ENCODE measurements around the gene FAAH.

The FAAH gene

GRCh38 chr1:46394872-46395465 lies 852 bp downstream of the FAAH start:
- H3K36me3 ChIP-seq (ENCODE audit: insufficient read depth, low read length), result no peaks in the 10 kb centered on the region
- H3K9ac ChIP-seq (ENCODE audit: insufficient read length), result no peak overlapping the region
- no peak for DNase-seq (ENCODE audit: low read depth, low spot score)
- no peak overlapping the region for H3K4me3 ChIP-seq
- TF ChIP-seq FOXP2 (optimal IDR thresholded peaks at IDR 0.05; ENCODE audit: control extremely low read depth, extremely low read length, insufficient read depth), result no peak
- TF ChIP-seq EZH2 (IDR thresholded peaks at IDR 0.05), result no peak
- TF ChIP-seq POLR2AphosphoS5 (IDR thresholded peaks at IDR 0.05; ENCODE audit: borderline replicate concordance, low read depth, low read length), result no peak
- no peaks in the 10 kb centered on the region; the same call in 1 of the 2 replicates for H3K9me3 ChIP-seq (ENCODE audit: low read depth, low read length)
- no peak overlapping the region for H3K27ac ChIP-seq

- no peak for DNase-seq (ENCODE audit: low read depth, low spot score)
- Histone ChIP-seq H3K9me3 (ENCODE audit: low read depth, low read length) (no peaks in the 10 kb centered on the region; the same call in 1 of the 2 replicates), H3K27ac (no peak overlapping the region), H3K9ac (ENCODE audit: insufficient read length) (no peak overlapping the region), H3K36me3 (ENCODE audit: insufficient read depth, low read length) (no peaks in the 10 kb centered on the region), H3K4me3 (no peak overlapping the region)
- no peak for TF ChIP-seq FOXP2 (optimal IDR thresholded peaks at IDR 0.05; ENCODE audit: control extremely low read depth, extremely low read length, insufficient read depth)
- TF ChIP-seq POLR2AphosphoS5 (IDR thresholded peaks at IDR 0.05; ENCODE audit: borderline replicate concordance, low read depth, low read length), result no peak
- no peak for TF ChIP-seq EZH2 (IDR thresholded peaks at IDR 0.05)
These were observed 2.6 kb downstream of the FAAH start for GRCh38 chr1:46396441-46397398.

GRCh38 chr1:46399307-46399706 lies 5.2 kb downstream of the FAAH start:
- Histone ChIP-seq H3K36me3 (ENCODE audit: insufficient read depth, low read length) (no peaks in the 10 kb centered on the region), H3K9ac (ENCODE audit: insufficient read length) (no peak overlapping the region), H3K9me3 (ENCODE audit: low read depth, low read length) (no peaks in the 10 kb centered on the region), H3K4me3 (no peak overlapping the region), H3K27ac (no peak overlapping the region)
- DNase-seq (ENCODE audit: low read depth, low spot score), result no peak
- no peak for TF ChIP-seq EZH2 (IDR thresholded peaks at IDR 0.05)
- TF ChIP-seq FOXP2 (optimal IDR thresholded peaks at IDR 0.05; ENCODE audit: control extremely low read depth, extremely low read length, insufficient read depth), result no peak
- no peak for TF ChIP-seq POLR2AphosphoS5 (IDR thresholded peaks at IDR 0.05; ENCODE audit: borderline replicate concordance, low read depth, low read length)

- H3K9me3 ChIP-seq (ENCODE audit: low read depth, low read length), result no peaks in the 10 kb centered on the region
- H3K4me3 ChIP-seq, result no peak overlapping the region
- DNase-seq (ENCODE audit: low read depth, low spot score), result no peak
- H3K27ac ChIP-seq, result no peak overlapping the region
- TF ChIP-seq POLR2AphosphoS5 (IDR thresholded peaks at IDR 0.05; ENCODE audit: borderline replicate concordance, low read depth, low read length) (no peak), EZH2 (IDR thresholded peaks at IDR 0.05) (no peak), FOXP2 (optimal IDR thresholded peaks at IDR 0.05; ENCODE audit: control extremely low read depth, extremely low read length, insufficient read depth) (no peak)
- H3K9ac ChIP-seq (ENCODE audit: insufficient read length), result no peak overlapping the region
- H3K36me3 ChIP-seq (ENCODE audit: insufficient read depth, low read length), result no peaks in the 10 kb centered on the region
These were observed 6.3 kb downstream of the FAAH start for GRCh38 chr1:46400421-46400820.

GRCh38 chr1:46401154-46401913 lies 7.2 kb downstream of the FAAH start:
- no peak overlapping the region for H3K9ac ChIP-seq (ENCODE audit: insufficient read length)
- no peak overlapping the region for H3K4me3 ChIP-seq
- no peak overlapping the region for H3K27ac ChIP-seq
- no peaks in the 10 kb centered on the region for H3K36me3 ChIP-seq (ENCODE audit: insufficient read depth, low read length)
- no peak for DNase-seq (ENCODE audit: low read depth, low spot score)
- no peaks in the 10 kb centered on the region for H3K9me3 ChIP-seq (ENCODE audit: low read depth, low read length)
- TF ChIP-seq FOXP2 (optimal IDR thresholded peaks at IDR 0.05; ENCODE audit: control extremely low read depth, extremely low read length, insufficient read depth) (no peak), EZH2 (IDR thresholded peaks at IDR 0.05) (no peak), POLR2AphosphoS5 (IDR thresholded peaks at IDR 0.05; ENCODE audit: borderline replicate concordance, low read depth, low read length) (no peak)

GRCh38 chr1:46401964-46402626 lies 8.0 kb downstream of the FAAH start:
- no peak overlapping the region for H3K9ac ChIP-seq (ENCODE audit: insufficient read length)
- TF ChIP-seq FOXP2 (optimal IDR thresholded peaks at IDR 0.05; ENCODE audit: control extremely low read depth, extremely low read length, insufficient read depth) (no peak), POLR2AphosphoS5 (IDR thresholded peaks at IDR 0.05; ENCODE audit: borderline replicate concordance, low read depth, low read length) (no peak), EZH2 (IDR thresholded peaks at IDR 0.05) (no peak)
- no peak overlapping the region for H3K4me3 ChIP-seq
- DNase-seq (ENCODE audit: low read depth, low spot score), result no peak
- no peaks in the 10 kb centered on the region for H3K36me3 ChIP-seq (ENCODE audit: insufficient read depth, low read length)
- no peak overlapping the region for H3K27ac ChIP-seq
- no peaks in the 10 kb centered on the region for H3K9me3 ChIP-seq (ENCODE audit: low read depth, low read length)

- H3K9ac ChIP-seq (ENCODE audit: insufficient read length), result no peak overlapping the region
- H3K27ac ChIP-seq, result no peak overlapping the region
- no peak overlapping the region for H3K4me3 ChIP-seq
- no peak for DNase-seq (ENCODE audit: low read depth, low spot score)
- H3K9me3 ChIP-seq (ENCODE audit: low read depth, low read length), result no peaks in the 10 kb centered on the region
- TF ChIP-seq POLR2AphosphoS5 (IDR thresholded peaks at IDR 0.05; ENCODE audit: borderline replicate concordance, low read depth, low read length), result no peak
- no peak for TF ChIP-seq EZH2 (IDR thresholded peaks at IDR 0.05)
- no peak for TF ChIP-seq FOXP2 (optimal IDR thresholded peaks at IDR 0.05; ENCODE audit: control extremely low read depth, extremely low read length, insufficient read depth)
- no peaks in the 10 kb centered on the region for H3K36me3 ChIP-seq (ENCODE audit: insufficient read depth, low read length)
These were observed 9.8 kb downstream of the FAAH start for GRCh38 chr1:46403916-46404315.

All from SK-N-MC (cell line).